Left renal cortex interstitium (tissue), 4 donors: ENCODE measurements around the gene SEC22B. TPM values are rescaled to one million over a fixed set of nuclear protein-coding genes. Genes with fewer than 3 reads are reported as not detected.
A peak's percentile ranks its signal among the peaks of the same experiment; 100 is the strongest.
"Not testable (repeated sequence)": the region's sequence is repeated elsewhere in the genome, so short reads cannot be mapped to it uniquely, and the experiment has no call there.

Experiments used
- DNase-seq, 4 donors: peaks; one replicate each; pipeline ENCODE4 v3.0.0-alpha.2; 2013; ENCODE audit warnings: low read depth in 4 of 4, low spot score in 2 of 4, missing footprints in 1 of 4
- polyA plus RNA-seq, 4 donors: library from polyadenylated mRNA; unstranded; fragments of 120-200 nt; gene quantifications; one replicate each; pipeline ENCODE4 v1.2.1, GENCODE V29; 2013; ENCODE audit not compliant: insufficient read length in 4 of 4

SEC22B gene
- polyA plus RNA-seq: 10 to 100 TPM; 37.6 to 48.1 (median 38.6) TPM

- DNase-seq: peak; percentile 86 to 94 (median 89)
These were observed at the start of gene SEC22B for GRCh38 chr1:120176092-120176855. SEC22B (minus strand) TSS chr1:120176520; CDS start chr1:120176381, 139 bp downstream.

GRCh38 chr1:120217933-120218332 is 41.6 kb upstream of the SEC22B start:
- not testable (repeated sequence) for DNase-seq

DNA sequence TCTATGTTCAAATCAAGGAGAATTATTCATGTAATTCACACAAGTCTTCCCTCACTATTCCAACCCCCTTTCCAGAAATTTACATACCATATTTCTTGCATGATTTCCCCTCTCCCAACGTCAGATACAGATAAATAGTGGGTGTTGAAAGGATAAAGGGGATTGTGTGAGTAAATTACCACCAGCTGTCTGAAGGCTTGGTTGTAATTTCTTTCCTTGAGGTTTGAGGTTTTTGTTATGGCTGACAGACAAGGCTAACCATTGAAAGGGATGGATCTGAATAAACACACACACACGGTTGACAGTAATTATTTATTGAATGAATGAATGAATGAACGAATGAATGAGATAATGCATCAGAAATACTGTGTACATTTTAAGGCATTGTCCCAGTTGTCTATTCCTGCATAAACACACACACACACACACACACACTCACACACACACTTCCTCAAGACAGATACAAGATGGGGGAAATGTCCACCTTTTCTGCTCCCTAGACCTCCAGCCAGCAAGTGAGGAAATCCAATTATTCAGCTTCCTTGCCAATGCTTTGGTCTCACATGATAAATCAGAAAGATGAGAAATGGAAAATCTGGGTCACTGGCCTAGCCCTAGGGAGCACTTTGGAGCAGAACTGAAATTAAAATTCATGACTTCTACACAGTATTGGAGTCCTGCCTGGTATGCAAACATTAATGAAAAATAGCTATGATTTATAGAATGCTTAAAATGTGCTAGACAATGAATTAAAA is 41.0 kb upstream of the SEC22B start:
- DNase-seq: not testable (repeated sequence)

GRCh38 chr1:120213606-120214005 is 37.3 kb upstream of the SEC22B start:
- DNase-seq: not testable (repeated sequence)

DNA sequence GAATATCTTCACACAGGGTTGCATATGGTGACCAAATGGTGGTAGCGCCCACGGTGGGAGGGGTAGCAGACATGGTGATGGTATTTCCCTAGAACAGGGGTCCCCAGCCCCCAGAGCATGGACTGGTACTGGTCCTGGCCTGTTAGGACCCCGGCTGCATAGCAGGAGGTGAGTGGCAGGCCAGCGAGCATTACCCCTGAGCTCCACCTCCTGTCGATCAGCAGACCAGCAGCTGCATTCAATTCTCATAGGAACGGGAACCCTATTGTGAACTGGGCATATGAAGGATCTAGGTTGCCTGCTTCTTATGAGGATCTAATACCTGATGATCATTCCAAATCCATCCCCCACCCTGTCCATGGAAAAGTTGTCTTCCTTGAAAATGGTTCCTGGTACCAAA is 34.4 kb upstream of the SEC22B start:
- not testable (repeated sequence) for DNase-seq

DNA sequence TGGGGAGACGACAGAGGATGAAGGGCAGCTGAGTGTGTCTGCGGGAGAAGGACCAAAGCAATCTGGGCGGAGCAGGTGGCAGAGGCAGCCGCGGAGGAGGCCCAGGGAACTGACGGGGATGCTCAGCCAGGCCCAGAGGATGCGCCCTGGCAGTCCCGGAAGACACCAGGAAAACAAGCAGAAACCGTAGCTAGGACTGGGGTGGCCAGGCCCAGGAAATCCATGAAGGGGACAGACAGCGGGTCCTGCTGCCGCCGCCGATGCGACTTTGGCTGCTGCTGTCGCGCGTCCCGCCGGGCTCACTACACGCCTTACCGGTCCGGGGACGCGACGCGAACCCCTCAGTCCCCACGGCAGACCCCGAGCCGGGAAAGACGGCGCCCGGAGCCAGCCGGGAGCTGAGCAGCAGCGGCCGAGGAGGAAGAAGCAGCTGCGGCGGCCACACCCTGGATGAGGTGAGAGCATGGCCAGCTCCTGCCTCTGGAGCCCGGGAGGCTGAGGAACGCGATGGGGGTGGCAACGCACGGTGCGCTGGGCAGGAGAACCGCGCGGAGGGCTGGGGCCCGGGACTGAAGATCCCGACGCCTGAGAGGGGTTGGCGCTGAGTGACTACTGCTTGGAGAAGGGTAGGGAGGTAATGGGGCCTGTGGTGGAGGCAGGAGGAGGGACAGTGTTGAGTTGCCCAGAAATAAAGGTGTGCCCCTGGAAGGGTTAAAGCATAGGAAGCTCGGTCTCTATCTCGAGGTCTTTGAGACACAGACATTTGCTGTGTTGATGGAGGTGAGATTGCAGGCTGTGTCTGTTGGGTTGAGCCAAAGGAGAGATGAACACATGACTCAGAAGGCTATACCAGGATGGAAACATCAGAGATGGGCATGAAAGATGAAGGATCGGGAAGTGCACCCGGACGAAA is 20.8 kb upstream of the SEC22B start:
- not testable (repeated sequence) for DNase-seq

- not testable (repeated sequence) for DNase-seq
These were observed 12.3 kb upstream of the SEC22B start for GRCh38 chr1:120188626-120189025.

DNA sequence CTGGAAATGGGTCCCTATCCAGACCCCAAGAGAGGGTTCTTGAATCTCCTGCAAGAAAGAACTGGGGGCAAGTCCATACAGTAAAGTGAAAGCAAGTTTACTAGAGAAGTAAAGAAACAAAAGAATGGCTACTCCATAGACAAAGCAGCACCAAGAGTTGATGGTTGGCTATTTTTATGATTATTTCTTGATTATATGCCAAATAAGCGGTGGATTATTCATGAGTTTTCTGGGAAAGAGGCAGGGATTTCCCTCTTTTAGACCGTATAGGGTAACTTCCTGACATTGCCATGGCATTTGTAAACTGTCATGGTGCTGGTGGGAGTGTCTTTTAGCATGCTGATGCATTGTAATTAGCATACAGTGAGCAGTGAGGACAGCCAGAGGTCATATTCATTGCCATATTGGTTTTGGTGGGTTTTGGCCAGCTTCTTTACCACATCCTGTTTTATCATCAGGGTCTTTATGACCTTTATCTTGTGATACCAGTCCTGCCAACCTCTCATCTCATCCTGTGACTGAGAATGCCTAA is 5.9 kb upstream of the SEC22B start:
- DNase-seq: not testable (repeated sequence)

DNA sequence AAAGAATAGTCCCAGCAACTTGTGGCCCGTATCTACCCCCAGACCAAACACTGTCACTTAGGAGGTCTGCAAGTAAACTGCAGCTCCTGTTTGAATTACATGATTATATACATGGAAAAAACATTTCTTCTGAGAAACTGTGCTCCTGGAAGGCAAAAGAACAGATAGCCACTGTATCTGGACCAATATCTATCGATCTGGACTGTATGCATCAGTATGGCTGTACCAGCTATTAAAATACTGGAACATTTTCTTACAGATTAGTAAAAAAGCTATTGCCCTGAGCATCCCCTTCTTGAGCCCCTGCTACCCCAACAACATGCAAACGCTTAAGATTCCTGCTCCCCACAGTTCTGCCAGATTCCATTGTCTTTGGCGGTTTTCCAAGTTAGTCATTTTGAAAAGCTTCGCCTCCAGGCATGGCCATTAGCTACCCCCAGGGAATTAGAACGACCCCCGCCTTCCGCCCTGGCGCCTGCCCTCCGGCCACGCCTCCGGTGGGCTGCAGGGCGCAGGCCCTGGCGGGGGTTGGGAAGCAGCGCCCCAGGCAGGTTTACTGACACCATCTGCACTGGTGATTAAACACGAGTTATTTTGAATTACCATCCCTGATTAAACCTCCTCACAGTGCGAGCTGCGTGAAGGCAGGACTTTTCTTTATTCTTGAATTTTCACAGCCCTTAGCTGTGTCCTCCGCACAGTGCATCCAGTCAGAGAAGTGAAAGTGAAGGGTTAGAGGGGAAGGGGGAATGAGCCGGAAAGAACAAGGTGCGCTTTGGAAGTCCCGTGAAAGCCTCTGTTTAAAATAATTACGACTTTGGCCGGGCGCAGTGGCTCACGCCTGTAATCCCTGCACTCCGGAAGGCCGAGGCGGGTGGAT is 3.7 kb upstream of the SEC22B start:
- peak in 2 of 4 donors; percentile 36 to 44 for DNase-seq

GRCh38 chr1:120178799-120179756 is 2.8 kb upstream of the SEC22B start:
- peak in 2 of 4 donors; percentile 23 to 29 for DNase-seq

- not testable (repeated sequence) for DNase-seq
These were observed 1.7 kb upstream of the SEC22B start for GRCh38 chr1:120178058-120178457.

GRCh38 chr1:120175688-120176087 is 632 bp downstream of the SEC22B start:
- DNase-seq: not testable (repeated sequence)

- DNase-seq: not testable (repeated sequence)
These were observed 11.6 kb downstream of the SEC22B start for GRCh38 chr1:120164761-120165160.

DNA sequence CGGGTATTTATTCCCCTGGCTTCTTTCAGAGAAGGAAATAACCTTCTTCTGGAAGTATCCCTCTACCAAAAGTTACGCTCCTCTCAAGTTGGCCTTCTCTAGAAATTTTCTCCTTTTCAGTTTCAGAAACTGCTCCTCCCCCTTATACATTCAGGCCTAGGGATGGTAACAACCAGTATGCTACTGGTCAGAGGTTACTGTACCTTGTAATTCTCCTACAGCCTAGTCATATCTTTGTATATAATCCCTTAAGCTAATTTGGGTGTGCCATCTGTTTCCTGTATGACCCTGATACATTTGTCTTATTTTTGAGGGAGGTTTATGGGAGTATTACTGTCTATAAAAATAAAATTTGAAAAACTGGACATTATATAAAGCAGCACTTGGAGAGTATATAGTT is 14.3 kb downstream of the SEC22B start:
- not testable (repeated sequence) for DNase-seq

- DNase-seq: not testable (repeated sequence)
These were observed 17.8 kb downstream of the SEC22B start for GRCh38 chr1:120158495-120158894.

DNA sequence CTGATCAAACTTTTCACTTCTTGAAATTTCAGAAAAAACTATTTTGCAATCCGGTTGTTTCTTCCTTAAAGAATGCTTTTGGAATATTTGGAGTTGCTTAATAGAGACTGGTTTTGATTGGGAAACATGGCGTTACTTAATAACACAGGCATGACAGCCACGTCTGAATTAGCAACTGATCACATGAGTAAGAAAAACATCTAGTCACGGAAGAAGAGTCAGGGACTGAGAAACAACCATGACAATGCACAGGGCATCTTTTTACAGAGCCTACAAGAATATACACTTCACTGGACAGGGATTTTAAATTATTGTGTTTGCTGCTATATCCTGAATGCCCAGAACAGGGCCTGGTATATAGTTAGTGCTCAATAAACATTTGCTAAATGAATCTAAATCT is 18.2 kb downstream of the SEC22B start:
- not testable (repeated sequence) for DNase-seq

DNA sequence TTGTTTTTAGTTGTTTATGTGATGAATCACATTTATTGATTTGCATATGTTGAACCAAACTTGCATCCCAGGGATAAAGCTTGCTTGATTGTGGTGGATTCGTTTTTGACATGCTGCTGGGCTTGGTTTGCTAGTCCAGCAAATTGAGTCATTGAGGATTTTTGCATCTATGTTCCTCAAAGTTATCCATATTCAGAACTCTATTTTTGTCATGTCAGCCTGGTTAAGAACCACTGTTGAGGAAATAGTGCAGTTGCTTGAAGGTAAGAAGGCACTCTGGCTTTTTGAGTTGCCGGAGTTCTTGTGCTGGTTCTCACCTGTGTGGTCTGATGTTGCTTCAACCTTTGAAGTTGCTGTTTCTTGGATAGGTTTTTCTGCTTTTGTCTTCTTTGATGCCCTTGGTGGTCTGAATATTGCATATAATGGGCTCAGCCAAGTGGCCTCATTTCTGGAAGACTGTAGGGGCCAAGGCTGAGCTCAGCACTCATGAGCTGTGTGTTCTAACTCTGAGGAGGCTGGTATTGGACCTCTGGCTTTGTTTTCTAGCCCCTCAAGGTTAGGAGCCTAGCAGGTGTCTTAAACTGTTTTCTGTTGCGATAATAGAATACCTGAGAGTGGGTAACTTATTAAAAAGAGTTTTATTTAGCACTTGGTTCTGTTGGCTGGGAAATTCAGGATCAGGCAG is 26.0 kb downstream of the SEC22B start:
- not testable (repeated sequence) for DNase-seq
